Endothelial cell of umbilical vein (primary cell): ENCODE results near the gene PLCG2. TPM values are rescaled to one million over a fixed set of nuclear protein-coding genes. Genes with fewer than 3 reads are reported as not detected.

Source experiments
- BruUV-seq: library from RNA; stranded (reverse); fragments of 400-500 nt; replicated peaks from 2 replicates; lab custom pipeline; 2021; lab: Mats Ljungman, UMichigan
- CTCF ChIA-PET: fragments of 300-600, 350-600 bp; sonication (Branson Sonifier 250); formaldehyde crosslinking; loops from one replicate; lab custom pipeline; 2021; ENCODE audit warnings: antibody characterized with exemption, inconsistent platforms; lab: Charles Lee
- POLR2A ChIA-PET: fragments of 300-600, 350-600 bp; sonication (Branson Sonifier 250); formaldehyde crosslinking; loops from one replicate; lab custom pipeline; 2021; ENCODE audit warnings: antibody characterized with exemption, inconsistent platforms; lab: Charles Lee
- DNase-seq: peaks from one replicate; pipeline ENCODE4 v3.0.0-alpha.2; 2011; ENCODE audit warnings: low read depth, low spot score
- FAIRE-seq: peaks from 2 replicates; lab custom pipeline; 2011; peaks lifted over from hg19 to GRCh38; lab: Jason Lieb, UNC
- H2AFZ ChIP-seq: 2 replicates; pipeline ENCODE4 v1.6.0; 2012; ENCODE audit warnings: low read depth, low read length, control low read depth, inconsistent platforms
- H3K27ac ChIP-seq: 2 replicates; pipeline ENCODE4 v1.5.1; 2011; ENCODE audit warnings: low read depth, mild to moderate bottlenecking, control low read depth, low read length, moderate library complexity; ENCODE audit not compliant: insufficient read depth
- H3K27me3 ChIP-seq, 2 experiments: 2 replicates each; pipeline versions ENCODE4 v1.6.0 to v1.6.1; 2011; ENCODE audit warnings: low read length in 2 of 2, mixed read lengths in 1 of 2; ENCODE audit not compliant: control insufficient read depth in 2 of 2, insufficient read depth in 2 of 2
- H3K36me3 ChIP-seq, 2 experiments: 2 replicates in 1 of 2; 3 replicates in 1 of 2; pipeline ENCODE4 v1.5.1; 2011; ENCODE audit warnings: low read length in 2 of 2, mild to moderate bottlenecking in 1 of 2, moderate library complexity in 1 of 2; ENCODE audit not compliant: control insufficient read depth in 2 of 2, insufficient read depth in 2 of 2; ENCODE audit errors: extremely low read depth in 1 of 2
- H3K4me1 ChIP-seq: 3 replicates; pipeline ENCODE4 v1.5.1; 2011; ENCODE audit warnings: mild to moderate bottlenecking, low read length; ENCODE audit not compliant: control insufficient read depth, insufficient read depth; ENCODE audit errors: extremely low read depth
- H3K4me2 ChIP-seq: 2 replicates; pipeline ENCODE4 v1.6.1; 2011; ENCODE audit warnings: low read length, control low read depth, mixed read lengths; ENCODE audit not compliant: insufficient read depth
- H3K4me3 ChIP-seq, 3 experiments: fragments of 200-600 bp in 1 of 3; sonication (generic), shearing (Covaris generic) in 1 of 3; replicated peaks in 1 of 3; 2 replicates each; pipeline ENCODE4 v1.5.1; 2011 to 2016; ENCODE audit warnings: control low read depth in 3 of 3, low read length in 3 of 3, mild to moderate bottlenecking in 2 of 3, inconsistent platforms in 1 of 3, low read depth in 1 of 3, moderate library complexity in 1 of 3; ENCODE audit not compliant: insufficient read depth in 1 of 3
- H3K79me2 ChIP-seq: 2 replicates; pipeline ENCODE4 v1.6.0; 2012; ENCODE audit warnings: low read length, inconsistent platforms; ENCODE audit not compliant: control insufficient read depth, insufficient read depth
- H3K9ac ChIP-seq: replicated peaks from 2 replicates; pipeline ENCODE3; 2011; ENCODE audit warnings: low read length, control low read depth; ENCODE audit not compliant: insufficient read depth; ENCODE audit errors: extremely low read depth
- H3K9me1 ChIP-seq: replicated peaks from 3 replicates; pipeline ENCODE4 v1.6.0; 2011; ENCODE audit warnings: mild to moderate bottlenecking, low read length; ENCODE audit not compliant: control insufficient read depth, insufficient read depth; ENCODE audit errors: extremely low read depth
- H3K9me3 ChIP-seq: replicated peaks from 2 replicates; pipeline ENCODE4 v1.5.1; 2012; ENCODE audit warnings: low read length, inconsistent platforms; ENCODE audit not compliant: control insufficient read depth, insufficient read depth
- H4K20me1 ChIP-seq: replicated peaks from 2 replicates; pipeline ENCODE3; 2011; ENCODE audit warnings: mild to moderate bottlenecking, low read length; ENCODE audit not compliant: control insufficient read depth, insufficient read depth; ENCODE audit errors: extremely low read depth
- CTCF ChIP-seq, 2 donors: IDR thresholded peaks; 1 replicate in 1 of 2; 2 replicates in 1 of 2; pipeline ENCODE4 v1.5.1; 2011; ENCODE audit warnings: low read length in 2 of 2, mild to moderate bottlenecking in 2 of 2, moderate library complexity in 2 of 2, control low read depth in 1 of 2, inconsistent platforms in 1 of 2, low read depth in 1 of 2; ENCODE audit not compliant: insufficient read depth in 1 of 2; ENCODE audit errors: extremely low read depth in 1 of 2
- EZH2 ChIP-seq: IDR thresholded peaks from 2 replicates; pipeline ENCODE4 v1.6.1; 2012; ENCODE audit warnings: borderline replicate concordance, low read depth, mild to moderate bottlenecking, moderate library complexity, low read length, inconsistent platforms; ENCODE audit not compliant: severe bottlenecking
- FOS ChIP-seq: IDR thresholded peaks from 2 replicates; pipeline ENCODE4 v1.6.1; 2011; ENCODE audit warnings: mild to moderate bottlenecking, low read length, moderate library complexity, borderline replicate concordance; ENCODE audit not compliant: insufficient read depth
- GATA2 ChIP-seq: IDR thresholded peaks from 2 replicates; pipeline ENCODE4 v1.7.0; 2011; ENCODE audit warnings: low read depth, mild to moderate bottlenecking, moderate library complexity, mixed read lengths, low read length; ENCODE audit not compliant: insufficient read length, insufficient read depth
- JUN ChIP-seq: IDR thresholded peaks from 2 replicates; pipeline ENCODE4 v1.6.1; 2011; ENCODE audit warnings: borderline replicate concordance, low read depth; ENCODE audit not compliant: insufficient read length, insufficient read depth
- MYC ChIP-seq: IDR thresholded peaks from one replicate; pipeline ENCODE4 v1.6.1; 2011; ENCODE audit warnings: mild to moderate bottlenecking, low read depth, low read length
- POLR2A ChIP-seq: IDR thresholded peaks from 2 replicates; pipeline ENCODE4 v1.6.1; 2012; ENCODE audit warnings: low read depth, mild to moderate bottlenecking, control low read depth, low read length
- POLR2AphosphoS5 ChIP-seq: IDR thresholded peaks from 2 replicates; pipeline ENCODE4 v1.6.1; 2012; ENCODE audit warnings: low read depth, mild to moderate bottlenecking, control low read depth, low read length, moderate library complexity; ENCODE audit not compliant: insufficient read depth
- dilution Hi-C: fragments of 300-500 bp; cut with MboI; formaldehyde crosslinking; loops from one replicate; pipeline ENCODE4 v1.15.0; 2019; ENCODE audit warnings: low sequenced_read_pairs; ENCODE audit not compliant: extremely low pct_ligation_motif_present
- intact Hi-C: fragments of 100-400 bp; cut with micrococcal nuclease; formaldehyde crosslinking; loops from one replicate; pipeline ENCODE4 v1.10.0; 2022
- polyA plus RNA-seq, 4 experiments: library from polyadenylated mRNA; depleted of rRNA in 3 of 4; stranded (reverse) in 3 of 4; unstranded in 1 of 4; fragments of >200 nt; gene quantifications; 2 replicates each; pipeline versions ENCODE4 v1.2.1 to v1.2.3, GENCODE V29; 2011 to 2012; ENCODE audit warnings: missing spikeins in 1 of 4
- total RNA-seq: library from RNA; stranded (reverse); gene quantifications from 2 replicates; pipeline ENCODE4 v1.2.3, GENCODE V29; 2021
- TF ChIP-seq, protein P1 (sequence below): IDR thresholded peaks from 2 replicates; pipeline ENCODE4 v1.6.1; 2011; ENCODE audit not compliant: insufficient read depth, insufficient read length

The PLCG2 gene
- total and polyA plus RNA-seq, 2 donors (not counting 3 experiments of a cell fraction or from before 2014, with no cell fraction given): 10.8 to 13.6 TPM

GRCh38 chr16:81946206-81946605, 167.1 kb downstream of the PLCG2 start:
- H3K4me1 ChIP-seq: no peaks in the 10 kb centered on the region
- no peak overlapping the region for H3K27ac ChIP-seq
- no peaks in the 10 kb centered on the region for H4K20me1 ChIP-seq
- H3K9me3 ChIP-seq: no peaks in the 10 kb centered on the region
- no peak overlapping the region for H3K9ac ChIP-seq
- no peaks in the 10 kb centered on the region for H3K27me3 ChIP-seq
- H3K9me1 ChIP-seq: no peaks in the 10 kb centered on the region
- dilution Hi-C loops: no loop called here
- no peak overlapping the region for H3K4me3 ChIP-seq
- intact Hi-C loops: loop anchor here (10.0 kb wide), 1 partner anchor 509 kb away; no protein-coding TSS in a partner anchor
- BruUV-seq: no TSS peak
- no peak for TF ChIP-seq EZH2
- TF ChIP-seq, protein P1, sequence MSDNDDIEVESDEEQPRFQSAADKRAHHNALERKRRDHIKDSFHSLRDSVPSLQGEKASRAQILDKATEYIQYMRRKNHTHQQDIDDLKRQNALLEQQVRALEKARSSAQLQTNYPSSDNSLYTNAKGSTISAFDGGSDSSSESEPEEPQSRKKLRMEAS: no peak
- TF ChIP-seq MYC: no peak
- no peak for TF ChIP-seq GATA2
- no peak for TF ChIP-seq JUN
- TF ChIP-seq CTCF (IDR thresholded peaks at IDR 0.05; ENCODE audit: extremely low read depth in 1 of 2, insufficient read depth in 1 of 2, low read depth in 1 of 2, low read length in 2 of 2): no peak
- no peak for TF ChIP-seq FOS
- no peak for TF ChIP-seq POLR2A
- TF ChIP-seq POLR2AphosphoS5: no peak
- no peak for FAIRE-seq
- no peak overlapping the region for H2AFZ ChIP-seq
- POLR2A ChIA-PET: no interaction called here
- no peak for DNase-seq
- H3K36me3 ChIP-seq: no peaks in the 10 kb centered on the region
- H3K4me2 ChIP-seq: no peak overlapping the region
- no peaks in the 10 kb centered on the region for H3K79me2 ChIP-seq
- CTCF ChIA-PET: interaction anchor here (1.0 to 2.5 kb wide), 4 partner anchors 13 to 284 kb away, joined by 3 to 16 read pairs (median 4); no protein-coding TSS in a partner anchor
